ENCODE results near the gene ST6GALNAC2.
"Not testable (repeated sequence)": the region's sequence is repeated elsewhere in the genome, so short reads cannot be mapped to it uniquely, and the experiment has no call there.

ST6GALNAC2 gene

DNA sequence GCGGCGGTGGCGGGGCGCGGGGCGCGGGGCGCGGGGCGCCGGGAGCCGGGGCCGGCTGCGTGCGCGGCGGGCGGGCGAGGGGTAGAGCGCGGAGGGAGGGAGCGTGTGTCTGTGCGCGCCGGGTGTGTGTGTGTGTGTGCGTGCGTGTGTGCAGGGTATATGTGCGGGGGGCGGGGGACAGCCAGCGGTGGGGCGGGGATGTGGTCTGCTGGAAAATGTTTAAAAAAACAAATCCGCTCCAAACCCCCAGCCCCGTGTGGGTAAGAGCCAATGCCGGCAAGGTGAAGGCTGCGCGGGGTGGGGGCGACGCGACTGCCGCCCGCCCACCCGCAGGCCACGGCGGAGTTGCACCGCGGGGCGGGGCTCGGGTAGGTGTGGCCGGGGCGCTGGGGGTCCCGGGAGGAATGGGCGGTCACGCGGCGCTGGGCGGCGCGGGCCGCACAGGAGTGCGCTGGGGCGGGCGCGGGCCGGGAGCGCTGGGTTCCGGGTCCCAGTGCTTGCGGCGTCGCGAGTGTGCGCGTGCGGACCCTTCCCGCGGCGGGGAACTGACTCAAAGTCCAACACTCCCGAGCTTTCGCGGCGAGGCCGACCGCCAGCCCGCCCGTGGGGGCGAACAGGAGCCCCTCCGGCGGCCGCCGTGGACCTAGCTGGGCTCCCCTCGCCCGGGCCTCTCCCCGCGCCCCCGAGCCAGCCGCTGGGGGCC, 47.9 kb downstream of the ST6GALNAC2 start, which contains the start of gene CYGB:
TSS of gene CYGB (minus strand) at position 132 of the 703 bp plus-strand sequence. CDS start 167 bp downstream, outside the sequence.
- H3K36me3 ChIP-seq (ENCODE audit: control insufficient read depth, insufficient read depth, low read length): no peaks in the 10 kb centered on the region
- H3K9me3 ChIP-seq (ENCODE audit: control insufficient read depth, low read length): no peaks in the 10 kb centered on the region
- peaks cover 24% of the 10 kb centered on the region for H3K4me1 ChIP-seq (ENCODE audit: control insufficient read depth, insufficient read depth, low read length, poor library complexity, severe bottlenecking)
- H3K4me3 ChIP-seq (ENCODE audit: extremely low read depth, insufficient read depth, low read length, poor library complexity, severe bottlenecking): peak within 1 kb of the TSS; percentile 45
- 0% methylated on average over 42 to 58 of the region's 95 CpGs for WGBS, 2 experiments (ENCODE audit: insufficient coverage in 2 of 2)
- no peak within 1 kb of the TSS for H3K27ac ChIP-seq (ENCODE audit: low read depth, low read length, severe bottlenecking)

DNA sequence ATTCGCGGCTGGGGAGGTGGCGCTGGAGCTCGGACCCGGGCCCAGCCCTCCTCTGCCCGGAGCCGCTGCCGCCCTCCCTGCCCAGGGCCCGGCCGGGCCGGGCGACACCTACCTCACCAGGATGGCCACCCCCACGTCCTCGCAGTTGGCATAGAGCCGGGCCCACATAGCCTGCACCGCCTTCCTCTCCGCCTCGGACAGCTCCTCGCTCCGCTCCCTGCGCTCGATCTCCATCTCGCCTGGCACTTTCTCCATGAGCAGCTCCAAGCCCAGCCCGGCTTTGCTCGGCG, 48.4 kb downstream of the ST6GALNAC2 start:
- no peaks in the 10 kb centered on the region for H3K9me3 ChIP-seq (ENCODE audit: control insufficient read depth, low read length)
- 14 to 22% methylated on average over 17 to 20 of the region's 26 CpGs for WGBS, 2 experiments (ENCODE audit: insufficient coverage in 2 of 2)
- peak overlapping the region; percentile 45 for H3K4me3 ChIP-seq (ENCODE audit: extremely low read depth, insufficient read depth, low read length, poor library complexity, severe bottlenecking)
- H3K4me1 ChIP-seq (ENCODE audit: control insufficient read depth, insufficient read depth, low read length, poor library complexity, severe bottlenecking): peaks cover 25% of the 10 kb centered on the region
- H3K27ac ChIP-seq (ENCODE audit: low read depth, low read length, severe bottlenecking): no peak overlapping the region
- H3K36me3 ChIP-seq (ENCODE audit: control insufficient read depth, insufficient read depth, low read length): no peaks in the 10 kb centered on the region

DNA sequence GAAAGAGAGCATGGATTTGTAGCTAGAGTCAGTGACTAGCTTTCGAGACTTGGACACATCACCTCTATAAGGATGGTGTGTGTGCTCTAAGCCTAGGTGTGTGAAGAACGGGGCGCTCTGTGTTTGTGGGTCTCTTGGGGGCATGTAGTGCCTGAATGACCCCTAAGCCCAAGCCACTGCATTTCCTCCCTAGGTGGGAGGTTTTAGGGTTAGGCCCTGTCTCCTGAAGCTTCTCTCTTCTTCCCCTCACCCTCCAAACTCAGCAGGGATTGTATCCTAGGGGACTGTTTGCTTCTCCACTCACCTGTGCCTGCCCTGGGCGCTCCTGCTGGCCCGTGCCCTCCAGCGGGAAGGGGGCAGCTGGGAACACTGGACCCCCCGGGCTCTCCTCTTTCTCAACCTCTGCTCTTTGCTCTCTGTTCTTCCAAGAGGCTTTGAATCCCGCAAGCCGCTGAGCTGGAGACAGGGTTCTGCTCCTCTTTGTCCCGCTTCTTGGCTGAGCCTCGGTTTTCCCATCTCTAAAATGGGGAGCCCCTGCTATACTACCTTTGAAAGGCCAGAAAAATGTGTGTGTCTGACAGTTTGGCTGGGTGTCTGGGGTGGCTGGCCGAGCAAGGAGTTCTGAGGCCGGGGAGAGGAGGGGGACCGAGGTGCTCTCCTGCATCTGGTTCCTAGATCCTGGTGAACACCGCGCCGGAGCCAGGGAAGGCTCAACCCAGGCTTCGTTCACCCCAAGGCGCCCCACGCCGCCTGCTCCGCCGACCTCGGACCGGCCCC, 49.0 kb downstream of the ST6GALNAC2 start:
- H3K9me3 ChIP-seq (ENCODE audit: control insufficient read depth, low read length): no peaks in the 10 kb centered on the region
- no peak overlapping the region for H3K27ac ChIP-seq (ENCODE audit: low read depth, low read length, severe bottlenecking)
- no peaks in the 10 kb centered on the region for H3K36me3 ChIP-seq (ENCODE audit: control insufficient read depth, insufficient read depth, low read length)
- peak overlapping the region; percentile 45 for H3K4me3 ChIP-seq (ENCODE audit: extremely low read depth, insufficient read depth, low read length, poor library complexity, severe bottlenecking)
- peaks cover 29% of the 10 kb centered on the region for H3K4me1 ChIP-seq (ENCODE audit: control insufficient read depth, insufficient read depth, low read length, poor library complexity, severe bottlenecking)
- WGBS, 2 experiments (ENCODE audit: insufficient coverage in 2 of 2): 61 to 64% methylated on average over 20 to 21 of the region's 25 CpGs

DNA sequence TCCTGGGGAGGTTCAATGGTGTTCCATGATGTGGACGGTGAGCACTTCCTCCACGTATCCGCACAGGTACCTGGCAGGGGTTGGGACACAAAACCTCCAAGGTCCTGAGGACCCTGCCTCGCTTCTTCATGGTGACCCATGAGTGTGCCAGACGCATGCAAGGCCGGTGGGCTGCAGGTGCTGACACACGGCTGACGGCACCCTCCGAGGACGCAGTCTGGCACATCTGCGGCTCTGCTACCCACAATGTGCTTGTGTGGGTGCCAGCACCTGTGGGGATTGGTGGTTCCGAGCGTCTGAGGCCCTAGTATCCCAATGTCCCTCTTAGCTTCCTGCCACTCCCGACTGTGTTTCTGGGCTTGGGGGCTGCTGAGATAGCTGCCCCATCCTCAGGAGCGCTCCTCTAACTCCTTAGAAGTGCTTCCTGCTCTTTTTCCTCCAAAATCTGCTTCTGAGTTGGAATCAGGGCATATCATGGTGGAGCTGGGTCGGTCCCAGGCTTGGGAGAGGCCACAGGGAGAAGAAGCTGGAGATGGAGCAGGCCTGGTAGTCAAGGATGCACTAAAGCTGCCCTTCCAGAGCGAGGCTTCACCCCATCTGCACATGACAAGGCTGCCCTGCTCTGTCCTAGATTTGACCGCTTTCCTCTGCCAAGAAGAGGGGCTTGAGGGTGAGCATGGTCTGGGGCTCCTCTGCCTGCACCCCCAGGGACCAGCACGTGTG, 49.7 kb downstream of the ST6GALNAC2 start:
- 90 to 95% methylated on average over 16 to 18 of the region's 19 CpGs for WGBS, 2 experiments (ENCODE audit: insufficient coverage in 2 of 2)
- H3K36me3 ChIP-seq (ENCODE audit: control insufficient read depth, insufficient read depth, low read length): no peaks in the 10 kb centered on the region

DNA sequence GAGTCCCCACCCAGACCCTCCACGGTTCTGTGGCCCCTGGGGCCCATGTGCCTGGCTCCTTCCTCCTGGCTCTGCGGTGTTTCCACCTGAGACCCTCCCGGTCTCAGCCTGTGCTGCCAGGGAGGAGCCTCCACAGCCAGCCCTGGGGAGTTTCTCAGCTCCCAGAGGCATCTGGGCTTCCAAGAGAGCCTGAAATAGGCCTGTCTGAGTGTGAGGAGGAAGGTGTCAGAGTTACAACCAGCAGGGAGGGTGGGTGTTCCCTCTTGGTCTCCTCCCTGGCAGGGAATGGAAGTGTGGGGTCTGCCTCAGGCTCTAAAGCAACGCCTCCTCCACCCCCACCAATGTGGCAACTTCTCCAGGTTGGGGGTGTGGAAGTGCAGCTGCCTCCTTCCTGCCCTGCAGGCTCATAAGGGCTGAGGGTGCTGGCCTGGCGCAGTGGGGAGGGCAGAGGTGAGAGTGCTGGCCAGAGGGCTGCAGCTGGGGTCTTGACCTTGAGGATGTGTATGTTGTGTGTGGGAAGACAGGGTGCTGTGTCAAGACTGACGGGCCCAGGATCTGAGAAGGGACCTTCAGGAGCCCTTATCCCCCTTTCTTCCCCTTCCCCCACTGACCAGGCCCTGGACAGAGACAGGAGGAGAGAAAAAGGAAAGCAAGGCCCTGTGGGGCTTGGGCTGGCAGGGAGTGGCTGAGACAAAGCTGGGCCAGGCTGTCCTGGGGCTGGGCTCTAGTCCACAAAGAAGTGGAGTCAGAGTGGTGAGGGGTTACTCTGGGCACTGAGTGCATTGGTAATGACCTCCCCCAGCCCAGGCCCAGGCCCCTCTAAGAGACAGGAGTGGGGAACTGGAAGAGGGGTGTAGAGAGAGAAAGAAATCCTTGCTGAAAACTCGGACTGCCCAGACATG, 50.6 kb downstream of the ST6GALNAC2 start:
- whole genome bisulfite sequencing, 2 experiments (ENCODE audit: insufficient coverage in 2 of 2): 85 to 87% methylated on average over 3 to 5 of the region's 7 CpGs
- Histone ChIP-seq H3K4me3 (ENCODE audit: extremely low read depth, insufficient read depth, low read length, poor library complexity, severe bottlenecking) (no peak overlapping the region), H3K36me3 (ENCODE audit: control insufficient read depth, insufficient read depth, low read length) (no peaks in the 10 kb centered on the region), H3K27ac (ENCODE audit: low read depth, low read length, severe bottlenecking) (no peak overlapping the region), H3K9me3 (ENCODE audit: control insufficient read depth, low read length) (no peaks in the 10 kb centered on the region), H3K4me1 (ENCODE audit: control insufficient read depth, insufficient read depth, low read length, poor library complexity, severe bottlenecking) (peaks cover 23% of the 10 kb centered on the region)

More for the DNA sequence above, 49.7 kb downstream of the ST6GALNAC2 start:
- Histone ChIP-seq H3K4me3 (ENCODE audit: extremely low read depth, insufficient read depth, low read length, poor library complexity, severe bottlenecking) (no peak overlapping the region), H3K4me1 (ENCODE audit: control insufficient read depth, insufficient read depth, low read length, poor library complexity, severe bottlenecking) (peaks cover 22% of the 10 kb centered on the region), H3K9me3 (ENCODE audit: control insufficient read depth, low read length) (no peaks in the 10 kb centered on the region), H3K27ac (ENCODE audit: low read depth, low read length, severe bottlenecking) (no peak overlapping the region)

DNA sequence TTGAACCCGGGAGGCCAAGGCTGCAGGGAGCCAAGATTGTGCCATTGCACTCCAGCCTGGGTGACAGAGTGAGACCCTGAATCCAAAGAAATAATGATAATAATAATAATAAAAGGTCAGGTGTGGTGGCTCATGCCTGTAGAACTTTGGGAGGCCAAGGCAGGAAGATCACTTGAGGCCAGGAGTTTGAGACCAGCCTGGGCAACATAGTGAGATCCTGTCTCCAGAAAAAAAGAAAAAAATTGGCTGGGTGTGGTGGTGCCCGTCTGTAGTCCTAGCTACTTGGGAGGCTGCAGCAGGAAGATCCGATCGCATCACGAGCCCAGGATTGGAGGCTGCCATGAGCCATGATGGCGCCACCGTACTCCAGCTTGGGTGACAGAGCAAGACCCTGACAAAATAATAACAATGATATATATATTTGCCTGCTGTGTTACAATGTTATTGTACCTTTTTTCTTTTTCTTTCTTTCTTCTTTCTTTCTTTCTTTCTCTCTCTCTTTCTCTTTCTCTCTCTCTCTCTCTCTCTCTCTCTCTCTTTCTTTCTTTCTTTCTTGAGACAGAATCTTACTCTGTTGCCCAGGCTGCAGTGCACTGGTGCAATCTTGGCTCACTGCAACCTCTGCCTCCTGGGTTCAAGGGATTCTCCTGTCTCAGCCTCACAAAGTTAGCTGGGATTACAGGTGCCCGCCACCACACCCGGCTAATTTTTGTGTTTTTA, 51.9 kb downstream of the ST6GALNAC2 start:
- 94 to 97% methylated on average over 3 to 7 of the region's 9 CpGs for WGBS, 2 experiments (ENCODE audit: insufficient coverage in 2 of 2)
- H3K27ac ChIP-seq (ENCODE audit: low read depth, low read length, severe bottlenecking); H3K9me3 ChIP-seq (ENCODE audit: control insufficient read depth, low read length); H3K4me3 ChIP-seq (ENCODE audit: extremely low read depth, insufficient read depth, low read length, poor library complexity, severe bottlenecking); H3K36me3 ChIP-seq (ENCODE audit: control insufficient read depth, insufficient read depth, low read length): not testable (repeated sequence)
- peaks cover 30% of the 10 kb centered on the region for H3K4me1 ChIP-seq (ENCODE audit: control insufficient read depth, insufficient read depth, low read length, poor library complexity, severe bottlenecking)

DNA sequence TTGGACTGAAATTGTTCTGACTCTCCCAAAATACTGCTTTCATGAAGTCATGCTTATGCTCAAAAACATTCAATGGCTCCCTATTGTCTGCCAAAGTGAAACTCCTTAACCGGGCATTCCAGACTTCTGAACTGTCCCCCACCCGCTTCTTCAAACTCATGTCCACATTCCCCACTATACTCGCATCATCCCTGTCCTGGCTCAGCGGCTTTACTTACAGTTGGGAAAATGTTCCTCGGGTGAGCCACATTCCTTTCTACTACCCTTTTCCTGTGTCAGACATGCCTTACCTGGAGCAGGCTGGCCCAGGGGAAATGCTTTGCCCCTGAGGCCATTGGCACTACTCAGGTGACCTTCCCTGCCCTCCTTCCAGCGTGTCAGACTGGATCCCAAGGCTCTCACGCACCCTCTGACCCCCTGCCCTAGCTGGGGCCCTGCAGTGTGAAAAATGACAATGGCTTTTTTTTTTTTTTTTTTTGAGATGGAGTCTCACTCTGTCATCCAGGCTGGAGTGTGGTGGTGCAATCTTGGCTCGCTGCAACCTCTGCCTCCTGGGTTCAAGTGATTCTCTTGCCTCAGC, 53.5 kb downstream of the ST6GALNAC2 start:
- Histone ChIP-seq H3K4me3 (ENCODE audit: extremely low read depth, insufficient read depth, low read length, poor library complexity, severe bottlenecking) (no peak overlapping the region), H3K36me3 (ENCODE audit: control insufficient read depth, insufficient read depth, low read length) (no peaks in the 10 kb centered on the region), H3K27ac (ENCODE audit: low read depth, low read length, severe bottlenecking) (no peak overlapping the region), H3K9me3 (ENCODE audit: control insufficient read depth, low read length) (no peaks in the 10 kb centered on the region), H3K4me1 (ENCODE audit: control insufficient read depth, insufficient read depth, low read length, poor library complexity, severe bottlenecking) (peaks cover 42% of the 10 kb centered on the region)
- 93 to 95% methylated on average over 5 to 6 of the region's 8 CpGs for WGBS, 2 experiments (ENCODE audit: insufficient coverage in 2 of 2)

DNA sequence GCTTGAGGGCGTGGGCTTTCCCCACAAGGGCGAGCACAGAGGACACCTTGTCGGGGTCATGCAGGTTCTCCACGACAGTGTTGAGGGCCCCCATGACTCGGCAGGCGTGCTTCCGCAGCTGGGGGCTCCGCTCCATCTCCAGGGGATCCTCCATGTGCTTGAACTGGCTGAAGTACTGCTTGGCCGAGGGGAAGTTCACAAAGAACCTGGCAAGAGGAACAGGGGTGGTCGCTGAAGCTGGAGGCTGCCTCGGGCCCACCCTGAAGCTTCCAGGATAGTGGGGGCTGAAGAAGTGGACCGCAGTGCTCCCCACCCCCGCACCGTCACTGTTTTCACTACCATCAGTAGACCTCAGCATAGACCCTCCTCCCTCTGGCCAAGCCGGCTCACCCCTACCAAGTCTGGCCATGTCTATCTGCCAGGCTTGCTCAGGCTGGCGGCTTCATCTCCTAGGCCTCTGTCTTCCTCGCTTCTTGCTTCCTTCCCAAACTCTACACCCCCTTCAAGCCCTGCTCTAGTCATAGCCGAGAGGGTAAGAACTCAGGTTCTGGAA, 54.1 kb downstream of the ST6GALNAC2 start:
- no peak overlapping the region for H3K27ac ChIP-seq (ENCODE audit: low read depth, low read length, severe bottlenecking)
- H3K36me3 ChIP-seq (ENCODE audit: control insufficient read depth, insufficient read depth, low read length): no peaks in the 10 kb centered on the region
- peaks cover 43% of the 10 kb centered on the region for H3K4me1 ChIP-seq (ENCODE audit: control insufficient read depth, insufficient read depth, low read length, poor library complexity, severe bottlenecking)
- 96 to 99% methylated on average over 15 of the region's 18 CpGs for WGBS, 2 experiments (ENCODE audit: insufficient coverage in 2 of 2)
- no peaks in the 10 kb centered on the region for H3K9me3 ChIP-seq (ENCODE audit: control insufficient read depth, low read length)
- H3K4me3 ChIP-seq (ENCODE audit: extremely low read depth, insufficient read depth, low read length, poor library complexity, severe bottlenecking): no peak overlapping the region

DNA sequence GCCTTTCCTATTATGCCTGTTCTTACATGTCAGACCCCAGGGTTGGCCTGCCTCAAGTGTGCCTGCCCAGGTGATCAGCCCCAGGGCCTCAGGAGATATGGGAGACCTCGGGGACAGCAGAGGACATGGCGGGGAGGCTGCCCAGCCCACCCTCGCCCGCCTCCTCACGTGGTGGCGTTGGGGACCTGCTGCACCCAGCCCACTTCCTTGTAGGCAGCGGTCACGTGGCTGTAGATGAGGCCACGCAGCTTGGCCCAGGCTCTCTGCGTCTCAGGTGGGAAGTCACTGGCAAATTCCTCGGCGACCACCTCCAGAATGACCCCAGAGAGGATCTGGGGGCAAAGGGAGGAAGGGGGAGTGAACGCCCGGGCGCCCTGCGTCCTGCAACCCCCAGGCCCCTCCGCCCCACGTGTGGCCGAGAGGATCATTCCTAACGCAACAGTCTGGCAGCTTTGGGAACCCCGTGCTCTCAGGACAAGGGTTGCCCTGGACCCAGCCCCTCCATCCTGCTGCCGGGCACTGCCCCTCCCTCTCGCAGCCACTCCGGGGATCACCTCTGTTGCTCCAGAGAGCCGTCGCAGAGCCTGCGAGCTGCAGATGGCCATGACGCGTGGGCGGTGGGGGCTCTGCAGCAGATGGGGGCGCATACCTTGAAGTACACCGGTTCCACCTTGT, 54.7 kb downstream of the ST6GALNAC2 start:
- Histone ChIP-seq H3K9me3 (ENCODE audit: control insufficient read depth, low read length) (no peaks in the 10 kb centered on the region), H3K4me1 (ENCODE audit: control insufficient read depth, insufficient read depth, low read length, poor library complexity, severe bottlenecking) (peaks cover 43% of the 10 kb centered on the region), H3K36me3 (ENCODE audit: control insufficient read depth, insufficient read depth, low read length) (no peaks in the 10 kb centered on the region), H3K27ac (ENCODE audit: low read depth, low read length, severe bottlenecking) (peak overlapping the region; percentile 92), H3K4me3 (ENCODE audit: extremely low read depth, insufficient read depth, low read length, poor library complexity, severe bottlenecking) (no peak overlapping the region)
- 90 to 96% methylated on average over 20 to 30 of the region's 32 CpGs for WGBS, 2 experiments (ENCODE audit: insufficient coverage in 2 of 2)
